Measurements from ENCODE around the gene SELENBP1.

GRCh38 chr1:151334822-151335221 is 37.7 kb downstream of the SELENBP1 start:
- no peak for TF ChIP-seq CTCF (IDR thresholded peaks at IDR 0.05; ENCODE audit: poor library complexity, severe bottlenecking)
- no peak for TF ChIP-seq EP300 (conservative IDR thresholded peaks at IDR 0.05; ENCODE audit: poor library complexity, severe bottlenecking)
- TF ChIP-seq EZH2 (IDR thresholded peaks at IDR 0.05; ENCODE audit: borderline replicate concordance, insufficient read depth, low read length, poor library complexity, severe bottlenecking), result no peak
- TF ChIP-seq POLR2AphosphoS5 (IDR thresholded peaks at IDR 0.05), result no peak
- no peak for TF ChIP-seq REST (IDR thresholded peaks at IDR 0.05; ENCODE audit: borderline replicate concordance)
